ENCODE data around the gene DSTYK.

DNA sequence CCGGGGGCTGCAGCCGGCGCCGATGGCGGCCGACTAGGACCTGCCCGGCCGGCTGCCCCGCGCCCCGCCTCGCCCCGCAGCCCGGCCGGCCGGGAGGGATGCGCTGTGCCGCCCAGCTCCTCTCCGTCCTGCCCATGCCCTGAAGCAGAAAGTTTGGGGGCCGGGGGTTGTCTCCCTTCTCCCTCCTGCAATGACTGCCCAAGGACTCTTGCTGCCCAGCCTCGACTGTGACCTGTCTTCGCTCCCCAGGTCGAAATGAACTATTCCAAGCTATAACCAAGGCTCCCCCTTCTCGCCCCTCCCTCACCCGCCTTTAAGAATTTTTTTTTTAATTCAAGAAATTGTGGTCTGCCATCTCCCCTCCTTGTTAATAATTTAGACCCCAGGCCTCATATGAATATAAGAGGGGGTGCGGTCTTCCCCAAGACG, 16.6 kb upstream of the DSTYK start:
- TF ChIP-seq EP300 (IDR thresholded peaks at IDR 0.05), result no peak
- TF ChIP-seq, protein P1, sequence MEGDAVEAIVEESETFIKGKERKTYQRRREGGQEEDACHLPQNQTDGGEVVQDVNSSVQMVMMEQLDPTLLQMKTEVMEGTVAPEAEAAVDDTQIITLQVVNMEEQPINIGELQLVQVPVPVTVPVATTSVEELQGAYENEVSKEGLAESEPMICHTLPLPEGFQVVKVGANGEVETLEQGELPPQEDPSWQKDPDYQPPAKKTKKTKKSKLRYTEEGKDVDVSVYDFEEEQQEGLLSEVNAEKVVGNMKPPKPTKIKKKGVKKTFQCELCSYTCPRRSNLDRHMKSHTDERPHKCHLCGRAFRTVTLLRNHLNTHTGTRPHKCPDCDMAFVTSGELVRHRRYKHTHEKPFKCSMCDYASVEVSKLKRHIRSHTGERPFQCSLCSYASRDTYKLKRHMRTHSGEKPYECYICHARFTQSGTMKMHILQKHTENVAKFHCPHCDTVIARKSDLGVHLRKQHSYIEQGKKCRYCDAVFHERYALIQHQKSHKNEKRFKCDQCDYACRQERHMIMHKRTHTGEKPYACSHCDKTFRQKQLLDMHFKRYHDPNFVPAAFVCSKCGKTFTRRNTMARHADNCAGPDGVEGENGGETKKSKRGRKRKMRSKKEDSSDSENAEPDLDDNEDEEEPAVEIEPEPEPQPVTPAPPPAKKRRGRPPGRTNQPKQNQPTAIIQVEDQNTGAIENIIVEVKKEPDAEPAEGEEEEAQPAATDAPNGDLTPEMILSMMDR (IDR thresholded peaks at IDR 0.05), result no peak
